HEK293 (cell line): ENCODE results near the gene TFAP2B.

Source experiments
- CTCF ChIP-seq: fragments of 450-650 bp; formaldehyde crosslinking; IDR thresholded peaks from 2 replicates; pipeline ENCODE4 v1.5.1; 2016; ENCODE audit warnings: missing biosample characterization, missing genetic modification characterization
- EGR2 ChIP-seq: fragments of 450-650 bp; formaldehyde crosslinking; IDR thresholded peaks from 2 replicates; pipeline ENCODE4 v1.5.1; 2016; ENCODE audit warnings: low read depth, missing biosample characterization, missing genetic modification characterization
- TCF7L2 ChIP-seq: IDR thresholded peaks from 2 replicates; pipeline ENCODE4 v1.6.1; 2011; ENCODE audit warnings: low read depth, mild to moderate bottlenecking, inconsistent platforms, low read length, moderate library complexity, borderline replicate concordance
- ZNF398 ChIP-seq: fragments of 450-650 bp; formaldehyde crosslinking; IDR thresholded peaks from 2 replicates; pipeline ENCODE4 v1.5.1; 2017; ENCODE audit warnings: missing biosample characterization, missing genetic modification characterization
- ZNF707 ChIP-seq: fragments of 450-650 bp; formaldehyde crosslinking; IDR thresholded peaks from 2 replicates; pipeline ENCODE4 v1.5.1; 2016; ENCODE audit warnings: missing biosample characterization, missing genetic modification characterization
- TF ChIP-seq, protein P1 (sequence below): fragments of 450-650 bp; formaldehyde crosslinking; IDR thresholded peaks from 2 replicates; pipeline ENCODE4 v1.5.1; 2016; ENCODE audit warnings: missing biosample characterization, missing genetic modification characterization, low read depth

- TF ChIP-seq CTCF (tag by site-specific recombination): no peak
- no peak for TF ChIP-seq ZNF707
- no peak for TF ChIP-seq EGR2 (tag by site-specific recombination)
- no peak for TF ChIP-seq TCF7L2
- no peak for TF ChIP-seq ZNF398 (tag by site-specific recombination)
- TF ChIP-seq, protein P1, sequence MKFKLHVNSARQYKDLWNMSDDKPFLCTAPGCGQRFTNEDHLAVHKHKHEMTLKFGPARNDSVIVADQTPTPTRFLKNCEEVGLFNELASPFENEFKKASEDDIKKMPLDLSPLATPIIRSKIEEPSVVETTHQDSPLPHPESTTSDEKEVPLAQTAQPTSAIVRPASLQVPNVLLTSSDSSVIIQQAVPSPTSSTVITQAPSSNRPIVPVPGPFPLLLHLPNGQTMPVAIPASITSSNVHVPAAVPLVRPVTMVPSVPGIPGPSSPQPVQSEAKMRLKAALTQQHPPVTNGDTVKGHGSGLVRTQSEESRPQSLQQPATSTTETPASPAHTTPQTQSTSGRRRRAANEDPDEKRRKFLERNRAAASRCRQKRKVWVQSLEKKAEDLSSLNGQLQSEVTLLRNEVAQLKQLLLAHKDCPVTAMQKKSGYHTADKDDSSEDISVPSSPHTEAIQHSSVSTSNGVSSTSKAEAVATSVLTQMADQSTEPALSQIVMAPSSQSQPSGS (tag by site-specific recombination): no peak
Observed at GRCh38 chr6:50873167-50873566, 54.5 kb downstream of the TFAP2B start.
